GM18517 (cell line): Measurements from ENCODE around the gene PARP4.
"Not testable (repeated sequence)": the region's sequence is repeated elsewhere in the genome, so short reads cannot be mapped to it uniquely, and the experiment has no call there.

Source experiments
- ATAC-seq: cut with Tn5 transposase; IDR thresholded peaks from one replicate; pipeline ENCODE4 v1.9.1; 2021; ENCODE audit warnings: mild to moderate bottlenecking, moderate library complexity; ENCODE audit not compliant: unreplicated experiment

The PARP4 gene

DNA sequence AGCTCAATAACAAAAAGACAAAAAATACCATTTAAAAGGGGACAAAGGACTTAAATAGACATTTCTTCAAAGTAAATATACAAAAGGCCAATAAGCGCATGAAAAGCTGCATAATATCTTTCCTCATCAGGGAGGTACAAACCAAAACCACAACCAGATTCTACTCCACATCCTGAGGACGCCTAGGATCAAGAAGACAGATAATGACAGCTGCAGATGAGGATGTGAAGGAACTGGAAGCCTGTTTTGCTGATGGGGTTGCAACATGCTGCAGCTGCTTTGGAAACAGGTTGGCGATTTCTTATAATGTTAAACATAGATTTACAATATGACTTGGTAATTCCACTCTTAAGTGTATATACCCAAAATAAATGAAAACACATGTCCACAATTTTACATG, 132.4 kb downstream of the PARP4 start:
- ATAC-seq: not testable (repeated sequence)

DNA sequence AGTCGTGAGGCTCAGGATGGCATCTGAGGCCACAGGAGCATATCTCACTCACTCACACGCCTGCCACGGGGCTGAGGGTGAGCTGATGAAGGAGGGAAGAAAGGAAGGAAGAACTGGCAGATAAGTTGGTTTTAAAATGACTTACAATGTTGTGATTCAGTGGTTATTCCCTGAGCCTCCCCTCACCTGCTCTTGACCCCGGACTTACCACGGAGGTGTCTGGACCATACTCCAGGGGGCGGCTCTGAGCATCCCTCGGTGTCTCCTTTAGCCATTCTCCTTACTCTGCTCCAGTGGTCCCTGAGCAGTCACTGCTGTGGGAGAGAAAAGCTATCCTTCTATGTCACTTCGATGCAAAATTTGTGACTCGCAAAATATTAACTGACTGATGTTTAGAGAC, 141.3 kb downstream of the PARP4 start:
- not testable (repeated sequence) for ATAC-seq
